HG03039 (cell line): ENCODE measurements around the gene GXYLT2.
"Not testable (repeated sequence)": the region's sequence is repeated elsewhere in the genome, so short reads cannot be mapped to it uniquely, and the experiment has no call there.

ENCODE experiments used
- ATAC-seq: cut with Tn5 transposase; IDR thresholded peaks from one replicate; pipeline ENCODE4 v1.9.1; 2021; ENCODE audit warnings: mild to moderate bottlenecking, moderate library complexity; ENCODE audit not compliant: unreplicated experiment

GXYLT2 gene

DNA sequence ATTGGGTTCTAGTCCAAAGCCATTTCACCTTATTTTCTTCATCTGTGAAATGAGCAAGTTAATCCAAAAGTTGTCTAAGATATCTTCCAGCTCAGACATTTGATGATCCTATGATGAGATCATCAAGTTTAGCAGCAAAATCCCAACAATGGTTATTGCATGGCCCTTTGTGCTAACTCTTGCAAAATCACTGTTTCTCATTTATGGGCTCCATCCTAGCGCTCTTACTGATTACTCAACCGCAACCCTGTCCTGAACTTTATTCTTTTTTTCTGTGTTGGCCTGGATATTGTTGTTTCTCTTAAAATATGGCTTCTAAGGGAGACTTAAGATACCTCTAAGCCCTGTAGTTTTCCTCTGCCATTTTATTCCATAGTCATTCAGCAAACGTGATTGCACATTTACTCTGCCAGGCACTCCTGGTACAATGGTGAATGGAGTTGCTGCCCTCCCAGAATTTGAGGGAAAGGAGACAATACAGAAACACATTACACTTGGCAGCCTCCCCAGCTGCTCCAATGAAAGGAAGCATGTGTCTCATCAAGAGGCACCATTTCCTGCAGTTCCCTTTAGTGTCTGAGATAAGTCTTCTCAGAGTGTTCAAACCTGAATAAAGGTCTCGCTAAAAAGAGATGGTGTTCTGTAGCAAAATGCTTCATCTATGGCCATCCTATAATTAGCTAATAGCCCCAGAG, 4.4 kb downstream of the GXYLT2 start:
- no peak for ATAC-seq

DNA sequence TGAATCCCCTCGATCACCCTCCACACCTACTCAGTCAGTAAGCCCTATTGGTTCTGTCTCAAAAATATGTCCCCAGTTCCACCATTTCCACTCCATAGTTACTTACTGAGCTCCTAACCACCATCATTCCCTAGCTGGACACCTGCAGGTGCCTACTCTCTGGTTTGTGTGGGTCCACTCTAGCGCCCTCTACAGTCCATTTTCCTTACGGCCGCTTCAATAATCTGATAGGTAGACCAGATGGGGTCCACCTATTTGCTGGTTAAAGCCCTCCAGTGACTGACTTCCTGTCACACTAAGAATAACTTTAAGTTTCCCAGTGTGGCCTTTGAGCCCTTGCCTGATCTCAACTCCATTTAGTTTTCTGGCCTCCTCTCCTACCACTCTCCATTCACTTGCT, 5.0 kb downstream of the GXYLT2 start:
- no peak for ATAC-seq

DNA sequence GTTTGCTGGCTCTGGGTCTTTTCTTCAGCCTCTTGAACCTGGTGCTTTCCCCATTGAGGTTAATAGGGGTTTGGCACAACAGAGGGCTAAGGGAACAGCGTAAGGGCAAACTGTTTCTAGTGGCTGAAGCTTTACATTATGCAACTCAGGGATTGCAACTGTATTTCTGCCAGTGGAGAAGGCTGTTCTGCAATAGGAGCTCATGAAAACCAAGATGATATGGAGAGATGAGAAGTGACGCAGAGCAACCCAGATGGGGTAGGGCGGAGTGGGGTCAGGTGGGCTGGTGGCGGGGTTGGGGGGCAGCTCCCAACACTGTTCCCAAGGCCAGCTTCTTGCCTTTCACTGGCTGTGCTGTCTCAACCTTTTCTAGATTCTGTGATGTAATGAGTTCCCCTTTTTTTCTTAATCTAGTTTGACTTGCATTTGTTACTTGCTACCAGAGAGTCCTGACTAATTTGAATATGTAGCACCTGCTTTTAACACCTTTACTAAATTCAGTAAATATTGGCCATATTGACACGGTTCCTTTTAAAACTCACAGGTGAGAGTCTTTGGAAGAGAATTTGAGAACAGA, 7.2 kb downstream of the GXYLT2 start:
- no peak for ATAC-seq

DNA sequence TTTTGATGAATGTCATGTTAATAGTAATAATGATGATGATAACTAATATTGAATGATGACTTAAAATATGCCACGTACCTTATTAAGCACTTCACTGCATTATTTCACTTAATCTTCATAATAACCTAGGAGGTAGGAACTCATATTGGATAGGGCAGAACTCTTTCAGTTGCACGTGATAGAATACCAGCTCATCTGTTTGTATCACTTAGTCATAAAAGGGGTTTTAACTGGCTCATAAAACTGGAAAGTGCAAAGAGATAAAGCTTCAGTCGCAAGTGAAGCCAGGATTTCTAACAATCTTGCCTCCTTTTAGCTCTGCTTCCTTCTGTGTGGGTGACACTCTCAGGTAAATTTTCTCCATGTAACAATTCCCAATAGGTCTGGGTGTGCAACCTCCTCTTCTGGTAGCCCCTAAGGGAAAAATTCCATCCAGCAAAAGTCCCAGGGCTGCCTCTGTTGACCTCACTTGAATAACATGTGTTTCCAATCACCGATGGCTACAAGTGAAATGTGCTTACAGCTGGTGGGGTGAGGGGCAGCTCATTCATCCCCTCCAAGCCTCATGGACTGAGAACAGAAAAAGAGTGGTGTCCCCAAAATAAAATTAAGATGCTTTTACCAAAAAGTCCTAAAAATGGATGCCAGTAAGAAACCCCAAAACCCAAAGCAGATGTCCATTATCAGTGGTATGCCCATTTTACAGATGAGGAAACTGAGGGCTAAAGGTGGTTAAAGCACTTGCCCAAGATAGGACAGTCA, 9.3 kb downstream of the GXYLT2 start:
- no peak for ATAC-seq

DNA sequence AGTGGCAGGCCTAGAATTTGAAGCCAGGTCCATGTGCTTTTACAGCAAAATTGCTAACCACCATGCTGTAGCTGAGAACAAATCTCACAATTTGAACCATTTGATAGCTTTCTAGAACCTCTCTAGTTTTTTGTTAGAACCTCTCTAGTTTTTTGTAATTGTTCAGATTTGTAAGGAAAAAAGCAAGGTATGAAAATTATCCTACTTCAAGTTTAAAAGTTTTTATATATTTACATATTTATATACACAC, 9.8 kb downstream of the GXYLT2 start:
- ATAC-seq, result no peak

DNA sequence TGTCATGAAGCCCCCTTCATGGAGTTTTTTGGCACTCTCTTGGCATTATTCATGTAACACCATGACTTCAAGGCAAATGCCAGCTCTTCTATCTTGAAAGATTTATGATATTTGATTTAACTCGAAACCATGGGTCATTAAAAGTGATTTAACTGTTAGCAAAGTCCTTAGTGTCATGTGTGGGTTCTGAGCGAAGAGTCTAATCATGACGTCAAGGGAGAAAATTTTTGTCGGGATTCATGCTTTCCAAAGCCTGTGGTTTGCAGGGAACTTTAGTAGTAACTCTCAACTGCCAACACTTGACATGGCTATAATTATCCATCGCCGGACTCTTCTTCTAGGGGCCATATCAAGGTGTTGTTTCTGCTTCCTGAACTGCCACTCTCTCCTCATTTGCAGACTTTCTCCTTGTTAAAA, 11.5 kb downstream of the GXYLT2 start:
- no peak for ATAC-seq

DNA sequence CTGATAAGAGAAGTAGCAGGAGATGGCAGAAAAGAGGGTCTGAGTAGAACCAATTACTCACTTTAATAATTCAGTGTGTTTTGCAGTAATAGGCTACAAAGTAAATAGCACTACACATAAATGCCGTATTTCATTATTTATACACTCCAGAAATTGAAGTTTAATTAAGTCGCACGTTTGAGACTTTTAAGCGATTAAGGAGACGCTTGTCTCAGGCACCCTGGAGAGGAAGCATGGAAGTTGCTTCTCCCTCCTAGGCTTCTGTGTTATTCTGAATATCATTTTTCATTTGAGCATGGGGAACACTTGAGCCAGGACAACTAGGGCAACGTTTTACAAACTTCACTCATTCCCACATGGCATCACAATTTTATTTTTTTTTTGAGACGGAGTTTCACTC, 12.2 kb downstream of the GXYLT2 start:
- no peak for ATAC-seq

DNA sequence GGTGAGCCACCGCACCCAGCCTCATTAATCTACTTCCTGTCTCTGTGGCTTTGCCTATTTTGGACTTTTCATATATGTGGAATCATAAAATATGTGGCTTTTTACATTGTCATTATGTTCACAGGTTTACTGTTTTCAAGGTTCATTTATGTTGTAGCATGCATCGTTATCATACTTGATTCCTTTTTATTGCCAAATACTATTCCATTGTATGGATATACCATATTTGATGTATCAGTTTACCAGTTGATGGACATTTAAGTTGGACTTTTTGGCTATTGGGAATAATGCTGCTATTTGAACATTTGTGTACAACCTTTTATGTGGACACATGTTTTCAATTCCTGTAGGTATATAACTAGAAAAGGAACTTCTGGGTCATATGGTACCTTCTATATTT, 14.0 kb downstream of the GXYLT2 start:
- no peak for ATAC-seq

DNA sequence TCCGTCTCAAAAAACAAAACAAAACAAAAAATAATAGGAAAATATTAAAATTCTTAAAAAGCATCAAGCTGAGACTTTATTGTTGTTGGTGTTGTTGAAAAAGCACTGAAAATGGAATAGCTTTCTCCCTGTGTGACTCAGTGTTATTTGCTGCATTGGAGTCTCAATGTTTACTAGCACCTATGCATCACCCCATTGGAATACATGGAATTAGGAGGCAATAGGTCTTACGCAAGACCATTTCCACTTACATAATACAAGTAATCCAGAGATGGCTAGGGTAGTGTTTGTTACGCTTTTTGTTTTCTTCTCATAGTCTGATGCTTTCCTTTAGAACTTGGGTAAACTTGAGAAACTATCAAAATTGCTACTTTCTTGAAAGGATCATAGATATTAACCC, 15.2 kb downstream of the GXYLT2 start:
- no peak for ATAC-seq

DNA sequence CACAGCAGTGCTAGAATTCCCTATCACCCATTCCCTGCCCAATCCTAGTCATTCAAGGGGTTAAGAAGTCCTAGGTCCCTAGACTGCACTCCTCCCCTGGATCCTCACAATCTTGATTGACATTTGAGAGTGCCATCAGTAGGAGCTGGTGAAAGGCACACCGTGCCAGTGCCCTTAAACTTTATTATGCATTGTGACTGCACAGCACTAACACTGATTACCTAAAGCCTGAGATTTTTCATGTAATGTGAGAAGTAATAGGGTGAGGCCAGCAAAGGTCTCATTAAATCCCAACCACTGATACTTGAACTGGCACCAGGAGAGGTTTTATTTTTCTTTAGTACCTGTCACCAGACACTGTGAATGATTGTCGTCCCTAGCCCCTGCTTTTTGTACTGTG, 16.3 kb downstream of the GXYLT2 start:
- ATAC-seq, result no peak

DNA sequence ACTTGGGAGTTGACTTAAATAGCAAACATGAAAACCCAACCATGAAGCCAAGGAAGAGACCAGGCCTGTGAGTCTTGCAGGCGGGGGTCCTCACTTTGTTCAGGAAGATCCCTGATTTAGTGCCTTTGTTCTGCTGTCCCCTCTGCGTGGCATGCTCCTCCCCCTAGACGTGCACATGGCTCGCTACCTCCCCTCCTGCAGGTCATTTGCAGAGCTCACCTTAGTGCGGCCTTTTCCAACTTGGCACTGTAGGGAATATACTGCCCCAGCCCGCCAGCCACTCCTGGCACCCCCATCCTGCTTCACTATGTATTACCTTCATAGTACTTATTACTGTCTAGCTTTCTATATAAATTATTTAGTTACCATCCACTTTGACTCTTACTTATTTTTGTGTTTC, 18.3 kb downstream of the GXYLT2 start:
- no peak for ATAC-seq

DNA sequence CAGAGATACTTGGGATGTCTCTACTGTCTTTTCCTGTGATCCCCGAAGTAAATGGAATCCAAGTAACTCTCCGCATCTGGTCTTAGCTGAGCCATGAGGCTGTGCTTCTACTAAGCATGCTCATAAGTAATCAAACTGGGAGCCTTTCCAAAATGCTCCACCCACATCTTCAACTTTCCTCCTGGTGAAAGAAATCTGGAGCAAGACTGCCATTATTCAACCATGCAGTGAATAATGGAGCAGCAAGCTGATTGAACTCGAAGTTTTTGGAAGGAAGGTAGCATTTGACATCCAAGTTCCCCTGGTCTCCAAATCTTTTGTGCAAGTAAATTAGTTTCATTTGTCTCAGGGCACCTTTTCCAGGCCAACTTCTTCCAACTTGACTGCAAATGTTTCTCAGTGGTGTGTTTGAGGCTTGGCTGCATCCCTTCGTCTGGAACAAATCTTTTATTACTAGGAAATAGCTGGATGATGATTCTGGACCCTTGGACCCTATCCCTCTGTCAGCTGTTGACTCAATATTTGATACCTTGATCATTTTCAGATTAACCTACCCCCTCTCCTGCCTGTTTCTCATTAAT, 19.4 kb downstream of the GXYLT2 start:
- no peak for ATAC-seq

DNA sequence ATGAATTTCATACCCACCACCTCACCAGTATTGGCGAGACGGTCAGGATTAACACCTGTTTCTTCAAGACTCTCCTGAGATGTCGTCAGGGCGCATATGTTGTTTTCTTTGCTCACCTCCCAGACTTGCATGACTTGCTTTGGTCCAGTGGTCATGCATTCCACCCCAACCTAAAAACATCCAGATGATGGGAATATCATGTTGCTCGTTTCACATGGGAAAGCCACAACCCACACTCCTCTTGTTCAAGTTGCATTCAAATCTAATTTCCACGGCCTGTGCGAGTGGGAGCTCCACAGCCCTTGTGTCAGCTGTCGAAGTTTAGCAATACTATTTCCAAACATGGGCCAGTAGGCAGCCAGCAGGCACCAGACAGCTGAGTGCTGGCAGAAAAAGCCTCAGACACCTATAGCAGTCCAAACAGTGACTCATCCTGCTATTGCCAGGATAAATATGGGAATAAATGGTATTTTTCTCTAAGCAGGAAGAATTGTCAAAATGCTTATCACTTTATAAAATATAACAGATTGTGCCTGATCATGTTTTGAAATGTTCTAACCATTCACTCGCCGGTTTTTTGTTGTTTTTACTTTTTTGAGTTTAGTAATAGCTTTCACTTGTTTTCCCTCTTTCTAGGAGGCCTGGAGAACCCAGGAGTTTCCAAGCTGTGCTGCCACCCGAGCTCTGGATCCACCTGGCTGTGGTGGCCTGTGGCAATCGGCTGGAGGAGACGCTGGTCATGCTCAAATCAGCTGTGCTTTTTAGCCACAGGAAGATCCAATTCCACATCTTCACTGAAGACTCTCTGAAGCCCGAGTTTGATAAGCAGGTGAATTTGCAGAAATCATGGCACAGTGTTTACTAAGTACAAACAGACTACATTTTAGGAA, 20.1 kb downstream of the GXYLT2 start:
- no peak for ATAC-seq

DNA sequence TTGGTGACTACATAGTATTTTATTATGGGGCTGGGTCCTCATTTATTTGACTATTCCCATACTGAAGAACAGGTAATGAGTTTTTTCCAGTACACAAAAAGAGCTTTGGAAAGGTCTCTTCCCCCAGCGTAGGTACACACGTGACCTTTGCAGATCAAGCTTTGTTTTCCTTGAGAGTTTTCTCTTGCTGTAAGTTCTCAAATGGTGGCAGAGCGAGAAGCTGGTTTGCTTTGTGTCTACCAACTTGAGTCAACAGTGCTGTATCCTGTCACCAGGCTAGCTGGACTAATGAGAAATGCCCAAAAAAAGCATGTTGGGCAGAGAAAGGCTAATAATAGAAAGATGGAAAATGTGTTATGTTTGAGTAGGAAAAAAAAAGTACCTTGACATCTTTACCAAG, 21.7 kb downstream of the GXYLT2 start:
- ATAC-seq, result no peak

DNA sequence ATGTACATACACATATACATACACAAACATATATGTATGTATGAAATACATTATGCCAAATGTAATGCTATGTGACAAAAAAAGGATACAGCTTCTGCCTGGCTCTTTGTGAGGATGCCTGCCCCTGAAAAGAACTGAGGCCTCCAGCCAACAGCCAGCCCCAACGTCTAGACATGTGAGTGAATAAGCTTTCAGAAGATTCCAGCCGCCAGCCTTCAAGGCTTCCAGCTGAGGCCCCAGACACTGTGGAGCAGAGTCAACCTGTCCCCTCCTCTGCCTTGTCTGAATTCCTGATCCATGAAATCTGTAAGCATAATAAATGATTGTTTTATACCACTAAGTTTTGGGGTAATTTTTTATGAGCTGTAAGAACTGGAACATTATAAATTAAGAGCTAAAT, 24.7 kb downstream of the GXYLT2 start:
- ATAC-seq, result no peak

DNA sequence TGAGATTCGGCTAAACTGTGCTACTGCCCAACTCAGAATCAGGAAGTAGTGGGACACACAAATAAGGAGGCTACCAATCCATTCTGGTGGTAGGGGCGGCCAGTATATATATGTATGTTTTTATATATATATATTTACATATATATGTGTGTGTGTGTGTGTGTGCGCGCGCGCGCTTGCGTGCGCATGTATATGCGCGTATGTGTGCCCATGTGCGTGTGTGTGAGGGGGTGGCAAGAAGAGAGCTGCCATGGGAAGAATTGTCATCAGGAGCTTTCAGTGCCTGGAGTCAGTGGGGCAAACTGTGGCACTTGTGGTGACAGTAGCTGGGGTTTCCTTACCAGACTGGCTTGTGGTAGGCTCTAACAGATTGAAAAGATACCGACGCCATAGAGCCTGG, 26.5 kb downstream of the GXYLT2 start:
- ATAC-seq, result no peak

DNA sequence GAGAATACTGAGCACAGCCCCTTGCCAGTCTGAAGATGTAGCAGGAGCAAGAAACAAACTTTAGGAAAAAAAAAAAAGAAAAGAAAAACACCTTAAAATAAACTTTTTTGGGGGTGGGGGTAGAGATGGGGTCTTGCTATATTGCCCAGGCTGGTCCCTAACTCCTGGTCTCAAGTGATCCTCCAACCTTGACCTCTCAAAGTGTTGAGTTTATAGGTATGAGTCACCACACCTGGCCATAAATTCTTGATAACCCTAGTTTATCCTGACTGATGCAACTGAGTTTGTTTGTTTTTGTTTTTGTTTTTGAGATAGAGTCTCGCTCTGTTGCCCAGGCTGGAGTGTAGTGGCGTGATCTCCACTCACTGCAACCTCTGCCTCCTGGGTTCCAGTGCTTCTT, 28.4 kb downstream of the GXYLT2 start:
- no peak for ATAC-seq

DNA sequence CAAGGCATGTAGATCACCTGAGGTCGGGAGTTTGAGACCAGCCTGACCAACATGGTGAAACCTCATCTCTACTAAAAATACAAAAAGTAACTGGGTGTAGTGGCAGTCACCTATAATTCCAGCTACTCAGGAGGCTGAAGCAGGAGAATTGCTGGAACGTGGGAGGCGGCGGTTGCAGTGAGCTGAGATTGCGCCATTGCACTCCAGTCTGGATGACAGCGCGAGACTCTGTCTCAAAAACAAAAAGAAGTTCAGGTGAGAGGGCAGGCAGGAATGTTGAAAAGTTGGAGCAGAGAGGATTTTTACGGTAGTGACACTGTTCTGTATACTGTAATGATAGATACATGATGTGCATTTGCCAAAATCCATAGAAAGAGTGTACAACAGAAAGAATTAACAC, 31.7 kb downstream of the GXYLT2 start:
- no peak for ATAC-seq

DNA sequence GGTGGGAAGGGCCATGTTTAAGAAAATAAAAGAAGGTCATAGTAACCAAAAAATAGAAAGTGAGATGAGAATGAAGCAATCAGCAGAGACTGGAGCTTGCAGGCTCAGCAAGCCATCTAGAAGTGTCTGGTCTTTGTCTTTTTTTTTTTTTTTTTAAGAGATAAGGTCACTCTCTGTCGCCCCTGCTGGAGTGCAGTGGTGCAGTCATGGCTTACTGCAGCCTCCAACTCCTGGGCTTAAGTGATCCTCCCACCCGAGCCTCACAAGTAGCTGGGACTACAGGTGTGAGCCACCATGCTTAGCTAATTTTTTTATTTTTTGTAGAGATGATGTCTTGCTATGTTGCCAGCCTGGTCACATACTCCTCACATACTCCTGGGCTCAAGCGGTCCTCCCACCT, 36.2 kb downstream of the GXYLT2 start:
- no peak for ATAC-seq

DNA sequence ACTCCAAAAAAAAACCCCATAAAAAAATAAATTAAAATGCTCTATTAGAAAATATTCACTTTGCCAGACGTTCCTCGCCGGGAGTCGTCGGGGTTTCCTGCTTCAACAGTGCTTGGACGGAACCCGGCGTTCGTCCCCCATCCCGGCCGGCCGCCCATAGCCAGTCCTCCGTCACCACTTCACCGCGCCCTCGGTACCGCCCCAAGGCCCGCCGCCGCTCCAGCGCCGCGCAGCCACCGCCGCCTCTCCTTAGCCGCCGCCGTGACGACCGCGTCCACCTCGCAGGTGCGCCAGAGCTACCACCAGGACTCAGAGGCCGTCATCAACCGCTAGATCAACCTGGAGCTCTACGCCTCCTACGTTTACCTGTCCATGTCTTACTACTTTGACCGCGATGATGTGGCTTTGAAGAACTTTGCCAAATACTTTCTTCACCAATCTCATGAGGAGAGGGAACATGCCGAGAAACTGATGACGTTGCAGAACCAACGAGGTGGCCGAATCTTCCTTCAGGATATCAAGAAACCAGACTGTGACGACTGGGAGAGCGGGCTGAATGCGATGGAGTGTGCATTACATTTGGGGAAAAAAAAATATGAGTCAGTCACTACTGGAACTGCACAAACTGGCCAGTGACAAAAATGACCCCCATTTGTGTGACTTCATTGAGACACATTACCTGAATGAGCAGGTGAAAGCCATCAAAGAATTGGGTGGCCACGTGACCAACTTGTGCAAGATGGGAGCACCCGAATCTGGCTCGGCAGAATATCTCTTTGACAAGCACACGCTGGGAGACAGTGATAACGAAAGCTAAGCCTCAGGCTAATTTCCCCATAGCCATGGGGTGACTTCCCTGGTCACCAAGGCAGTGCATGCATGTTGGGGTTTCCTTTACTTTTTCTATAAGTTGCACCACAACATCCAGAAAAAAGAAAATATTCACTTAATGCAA, 41.2 kb downstream of the GXYLT2 start:
- ATAC-seq, result not testable (repeated sequence)
